GM12892 (cell line): ENCODE measurements around the gene CDKN2B-AS1.

Experiments used
- DNase-seq: peaks from one replicate; pipeline ENCODE4 v3.0.0; 2011; ENCODE audit not compliant: insufficient read length
- FAIRE-seq: peaks from 2 replicates; lab custom pipeline; 2011; peaks lifted over from hg19 to GRCh38; lab: Jason Lieb, UNC
- POLR2A ChIP-seq: IDR thresholded peaks from 2 replicates; pipeline ENCODE4 v1.6.1; 2011; ENCODE audit warnings: low read depth, low read length, control low read depth
- POLR2AphosphoS5 ChIP-seq: IDR thresholded peaks from 2 replicates; pipeline ENCODE4 v1.6.1; 2011; ENCODE audit warnings: low read depth, low read length, control low read depth
- TAF1 ChIP-seq: IDR thresholded peaks from 2 replicates; pipeline ENCODE4 v1.6.1; 2011; ENCODE audit warnings: low read depth, mild to moderate bottlenecking, control low read depth, low read length, borderline replicate concordance

CDKN2B-AS1 gene

DNA sequence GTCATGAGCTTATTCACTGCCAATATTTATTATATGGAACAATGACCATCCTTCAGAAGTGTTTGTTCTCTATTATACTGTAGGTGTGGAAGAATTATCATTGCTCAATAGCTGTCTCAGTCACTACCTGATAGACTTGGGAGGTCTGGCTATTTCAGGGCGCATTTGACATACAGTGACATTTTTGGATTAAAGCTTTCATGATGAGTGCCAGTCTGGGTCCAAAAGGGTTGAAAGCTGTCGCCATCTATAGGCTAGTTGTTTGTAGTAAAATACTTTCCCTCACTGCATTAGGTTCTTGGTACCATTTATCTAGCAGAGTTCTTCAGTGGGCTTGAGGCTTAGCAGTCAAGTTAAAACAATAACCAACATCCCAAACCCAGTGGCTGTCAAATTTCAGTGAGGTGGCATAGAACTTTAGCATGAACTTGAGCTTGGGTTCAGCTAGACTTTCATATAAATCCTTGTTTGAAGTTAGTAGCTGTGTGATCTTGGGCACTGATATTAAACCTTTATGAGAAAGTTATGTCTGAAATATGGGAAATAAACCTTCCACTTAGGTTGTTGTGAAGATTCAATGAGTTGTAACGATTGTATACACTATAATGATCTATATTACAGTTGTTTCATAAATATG is 125.0 kb downstream of the CDKN2B-AS1 start:
- FAIRE-seq (peak; percentile 36), DNase-seq (no peak)
- TF ChIP-seq POLR2AphosphoS5 (no peak), TAF1 (no peak), POLR2A (no peak)

DNA sequence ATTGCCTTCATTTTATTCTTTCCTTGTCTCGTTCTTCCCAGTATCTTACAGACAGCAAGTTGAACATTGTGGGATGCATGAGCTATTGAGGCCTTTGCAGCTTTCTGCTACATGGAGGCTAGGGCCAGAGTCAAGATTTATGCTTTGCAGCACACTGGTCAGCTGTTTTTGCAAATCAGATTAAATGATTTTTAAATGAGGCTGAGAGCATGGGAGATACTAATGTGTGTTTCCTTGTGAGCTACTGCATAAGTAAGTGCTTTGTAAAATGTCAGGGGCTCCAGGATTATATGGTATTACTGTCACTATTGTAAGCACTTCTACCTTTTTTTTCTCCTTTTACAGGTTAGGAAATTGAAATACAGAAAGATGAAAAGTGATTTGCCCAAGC is 125.6 kb downstream of the CDKN2B-AS1 start:
- DNase-seq (no peak), FAIRE-seq (no peak)
- TF ChIP-seq TAF1, result no peak
- TF ChIP-seq POLR2A, result no peak

DNA sequence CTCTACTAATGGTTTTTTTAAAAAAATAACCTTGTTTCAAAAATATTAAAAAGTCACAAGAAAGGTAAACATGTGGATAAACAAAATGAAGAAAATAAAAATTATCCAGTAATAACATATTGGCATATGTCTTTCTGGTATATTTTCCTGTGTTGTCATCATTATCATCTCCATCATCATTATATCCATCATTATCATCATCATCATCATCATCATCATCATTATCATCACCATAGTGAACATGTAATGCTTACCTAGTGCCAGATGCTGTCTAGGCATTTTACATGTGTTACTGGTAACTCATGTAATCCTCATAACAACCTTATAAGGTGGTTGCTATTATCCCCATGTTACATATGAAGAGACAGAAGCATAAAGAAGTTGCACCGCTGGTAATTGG is 126.0 kb downstream of the CDKN2B-AS1 start:
- TF ChIP-seq POLR2A, result no peak
- TF ChIP-seq TAF1, result no peak
- FAIRE-seq (no peak), DNase-seq (no peak)

DNA sequence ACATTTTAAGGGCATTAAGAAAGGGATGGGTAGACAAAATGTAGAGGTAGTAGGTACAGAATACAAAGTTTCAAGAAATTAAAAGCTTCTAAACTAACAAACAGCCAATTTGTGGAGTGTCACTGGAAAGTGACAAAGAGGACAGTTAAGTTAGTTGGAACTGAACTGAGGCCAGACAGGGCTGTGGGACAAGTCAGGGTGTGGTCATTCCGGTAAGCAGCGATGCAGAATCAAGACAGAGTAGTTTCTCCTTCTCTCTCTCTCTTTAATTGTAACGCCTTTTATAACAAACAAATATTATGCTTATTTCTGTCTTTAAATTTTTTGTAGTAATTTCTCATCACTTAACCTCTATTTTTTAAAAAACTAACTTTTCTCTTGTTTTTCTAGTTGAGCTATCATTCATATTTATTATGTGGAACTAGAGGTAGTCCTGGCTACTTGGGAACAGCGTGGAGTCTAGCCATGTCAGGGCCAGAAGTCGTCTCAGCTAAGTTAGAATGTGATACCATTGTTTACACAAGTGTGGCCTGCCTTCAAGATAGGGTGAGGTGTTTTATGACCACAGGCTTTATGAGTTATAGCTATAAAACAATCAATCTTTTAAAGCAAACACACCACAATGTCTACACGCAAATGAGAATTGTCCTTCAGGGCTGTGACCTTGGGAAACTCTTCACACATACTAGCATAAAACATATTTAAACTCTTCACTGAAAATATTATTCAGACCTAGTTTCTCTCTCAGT is 129.8 kb downstream of the CDKN2B-AS1 start:
- FAIRE-seq (no peak), DNase-seq (no peak)
- TF ChIP-seq TAF1, result no peak
- TF ChIP-seq POLR2A, result no peak
- TF ChIP-seq POLR2AphosphoS5, result no peak

DNA sequence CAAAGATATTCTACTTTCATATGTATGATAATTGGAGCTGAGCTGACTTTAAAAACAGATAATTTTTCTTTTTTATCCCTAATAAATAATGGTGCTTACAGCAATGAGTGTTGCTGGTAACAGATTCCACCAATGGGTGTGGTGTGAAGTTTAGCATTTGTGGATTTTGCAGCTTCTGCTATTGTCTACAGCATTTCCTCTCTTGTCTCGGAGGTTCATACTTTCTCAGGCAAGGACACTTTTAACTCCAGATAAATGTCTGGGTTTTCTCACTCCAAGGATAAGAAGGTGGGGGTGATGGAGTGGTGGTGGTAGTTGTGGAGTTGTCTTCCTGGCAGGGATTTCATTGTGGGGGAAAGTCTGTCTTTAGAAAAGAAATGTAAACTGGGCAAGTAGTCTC is 134.5 kb downstream of the CDKN2B-AS1 start:
- FAIRE-seq, result no peak
- no peak for DNase-seq
- TF ChIP-seq POLR2AphosphoS5 (no peak), POLR2A (no peak), TAF1 (no peak)

DNA sequence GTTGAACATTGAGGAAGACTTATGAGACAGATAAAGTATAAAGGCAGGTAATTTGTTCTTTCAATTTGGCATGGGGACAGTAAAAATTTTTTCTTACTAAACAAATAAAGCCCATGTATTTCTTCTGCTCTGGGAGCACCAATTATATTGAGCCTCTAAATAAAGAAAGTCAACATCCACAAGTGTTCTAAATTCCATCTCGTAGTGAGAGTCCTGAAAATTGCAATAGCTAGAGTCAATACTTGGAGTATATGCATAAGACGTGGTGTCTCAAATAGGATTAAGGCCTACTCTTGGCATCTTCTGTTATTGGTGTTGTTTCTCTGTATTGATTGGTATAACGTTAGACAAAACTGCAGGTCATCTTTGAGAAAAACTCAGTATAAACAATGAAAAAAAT is 135.0 kb downstream of the CDKN2B-AS1 start:
- DNase-seq (no peak), FAIRE-seq (no peak)

DNA sequence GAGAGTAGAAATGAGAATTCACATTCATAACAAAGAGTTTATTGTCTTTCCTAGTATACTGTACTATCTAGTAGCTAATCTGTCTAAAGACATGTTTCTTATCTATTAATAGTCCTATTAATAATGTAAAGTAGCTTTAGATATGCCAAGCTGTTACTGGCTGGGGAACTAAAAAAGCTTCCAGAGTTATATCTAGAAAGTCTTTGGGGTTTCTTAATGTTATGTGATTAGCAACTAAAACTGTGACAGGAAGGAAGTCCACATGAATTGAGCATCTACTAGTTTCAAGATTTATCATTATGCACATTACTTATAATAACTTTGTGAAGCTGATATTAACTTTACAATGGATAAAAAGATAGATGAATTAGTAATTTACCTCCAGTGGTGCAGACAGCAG is 137.2 kb downstream of the CDKN2B-AS1 start:
- TF ChIP-seq POLR2AphosphoS5 (no peak), TAF1 (no peak), POLR2A (no peak)
- FAIRE-seq (no peak), DNase-seq (no peak)

More for the DNA sequence above, 135.0 kb downstream of the CDKN2B-AS1 start:
- TF ChIP-seq TAF1 (no peak), POLR2AphosphoS5 (no peak), POLR2A (no peak)

DNA sequence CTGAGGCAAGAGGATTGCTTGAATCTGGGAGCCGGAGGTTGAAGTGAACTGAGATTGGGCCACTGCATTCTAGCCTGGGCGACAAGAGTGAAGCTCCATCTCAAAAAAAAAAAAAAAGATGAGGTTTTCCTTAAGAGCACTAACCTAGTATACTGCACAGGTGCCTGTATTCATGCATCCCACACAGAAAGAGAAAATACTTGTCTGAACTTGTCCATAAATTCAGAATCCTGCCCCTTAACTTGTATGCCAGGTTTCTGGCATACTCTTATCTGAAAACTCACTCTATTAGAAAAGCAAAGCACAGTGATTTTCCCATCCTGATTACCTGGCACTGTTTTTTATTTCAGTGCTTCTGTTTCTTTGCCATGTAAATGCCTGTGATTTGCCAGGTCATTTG is 139.8 kb downstream of the CDKN2B-AS1 start:
- FAIRE-seq (no peak), DNase-seq (no peak)
- TF ChIP-seq TAF1 (no peak), POLR2AphosphoS5 (no peak), POLR2A (no peak)

DNA sequence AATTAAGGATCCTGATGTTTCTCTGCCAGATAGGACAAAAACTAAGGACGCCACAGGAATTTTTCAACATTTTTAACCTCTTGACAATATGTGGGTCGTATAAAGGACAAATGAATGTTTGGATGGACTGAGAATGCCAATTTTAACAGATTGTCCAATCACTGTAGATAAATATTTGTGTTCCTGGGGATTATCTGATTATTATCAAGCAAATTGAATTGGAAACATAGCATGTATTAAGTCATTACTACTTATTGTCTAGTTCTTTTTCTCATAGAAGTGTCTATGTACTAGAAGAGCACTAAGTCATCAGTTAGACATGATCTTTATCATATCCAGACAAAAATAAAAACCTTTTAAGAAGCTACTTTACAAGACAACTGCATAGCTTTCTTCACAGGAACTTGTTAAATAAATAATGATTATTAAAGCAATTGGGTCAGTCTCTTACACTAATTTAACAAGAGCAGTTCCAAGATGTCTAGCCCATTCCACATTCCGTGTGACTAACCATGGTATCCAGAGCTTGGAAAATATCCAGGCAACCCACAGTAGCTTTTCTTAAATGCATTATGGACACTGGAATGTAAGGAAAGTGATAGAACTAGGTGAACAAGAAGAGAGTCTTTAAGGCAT is 142.0 kb downstream of the CDKN2B-AS1 start:
- FAIRE-seq, result no peak
- TF ChIP-seq TAF1 (no peak), POLR2A (no peak), POLR2AphosphoS5 (no peak)
- DNase-seq, result no peak

DNA sequence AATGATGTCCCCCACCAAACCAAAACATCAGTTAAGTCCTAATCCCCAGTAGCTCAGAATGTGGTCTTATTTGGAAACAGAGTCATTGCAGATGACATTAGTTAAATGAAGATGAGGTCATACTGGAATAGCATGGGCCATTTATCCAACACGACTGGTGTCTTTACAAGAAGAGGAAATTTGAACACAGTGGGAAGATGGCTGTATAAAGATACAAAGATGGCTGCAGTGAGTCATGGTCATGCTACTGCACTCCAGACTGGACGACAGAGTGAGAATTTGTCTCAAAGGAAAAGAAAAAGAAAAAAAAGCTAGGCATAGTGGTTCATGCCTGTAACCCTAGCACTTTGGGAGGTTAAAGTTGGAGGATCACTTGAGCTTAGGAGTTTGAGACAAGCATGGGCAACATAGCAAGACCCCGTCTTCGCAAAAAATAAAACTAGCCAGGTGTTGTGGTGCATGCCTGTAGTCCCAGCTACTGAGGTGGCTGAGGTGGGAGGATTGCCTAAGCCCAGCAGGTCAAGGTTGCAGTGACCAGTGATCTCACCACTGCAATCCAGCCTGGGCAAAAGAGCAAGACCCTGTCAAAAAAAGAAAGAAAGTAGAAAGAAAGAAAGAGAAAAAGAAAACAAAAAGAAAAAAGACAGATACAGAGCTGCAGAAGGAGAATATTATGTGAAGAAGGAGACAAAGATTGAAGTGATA is 144.5 kb downstream of the CDKN2B-AS1 start:
- TF ChIP-seq POLR2AphosphoS5, result no peak
- TF ChIP-seq TAF1, result no peak
- no peak for TF ChIP-seq POLR2A
- DNase-seq, result no peak
- no peak for FAIRE-seq

DNA sequence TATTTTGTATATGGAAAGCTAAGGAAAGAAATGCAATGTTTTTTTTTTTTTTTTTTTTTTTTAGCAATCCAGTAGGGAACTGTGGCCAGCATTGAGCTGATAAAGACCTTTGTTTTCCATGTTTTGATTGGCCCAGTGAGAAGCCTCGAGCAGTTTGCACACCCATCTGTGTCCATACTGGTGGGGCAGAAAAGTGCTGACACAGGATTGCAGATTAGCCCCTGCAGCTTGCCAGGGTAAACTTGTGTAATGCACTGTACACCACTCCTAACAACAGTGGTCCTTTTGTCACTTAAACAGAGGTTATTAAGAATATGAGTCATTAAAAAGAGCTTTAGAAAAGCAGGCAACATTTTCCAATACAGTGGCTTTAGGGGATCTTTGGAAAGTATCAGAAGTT is 147.3 kb downstream of the CDKN2B-AS1 start:
- DNase-seq (no peak), FAIRE-seq (no peak)
- TF ChIP-seq POLR2A (no peak), POLR2AphosphoS5 (no peak), TAF1 (no peak)
